Stomach (tissue), 9 donors: Measurements from ENCODE around the gene CAPN9. TPM values are rescaled to one million over a fixed set of nuclear protein-coding genes. Genes with fewer than 3 reads are reported as not detected.

ENCODE experiments used
- DNase-seq, 2 donors: peaks; one replicate each; pipeline versions ENCODE4 v3.0.0 to v3.0.0-alpha.2; 2013 to 2019
- H3K27ac ChIP-seq, 5 donors: fragments of 200-600 bp in 4 of 5; sonication (generic) in 4 of 5; one replicate each; pipeline ENCODE4 v1.5.1; 2013 to 2019; ENCODE audit warnings: mild to moderate bottlenecking in 1 of 5, moderate library complexity in 1 of 5
- H3K27me3 ChIP-seq, 3 donors: fragments of 200-600 bp; sonication (generic); one replicate each; pipeline ENCODE4 v1.5.1; 2017 to 2019; ENCODE audit warnings: mixed run types in 1 of 3
- H3K36me3 ChIP-seq, 4 donors: fragments of 200-600 bp; sonication (generic); 1 replicate in 3 of 4; 2 replicates in 1 of 4; pipeline ENCODE4 v1.5.1; 2016 to 2019
- H3K4me1 ChIP-seq, 4 donors: fragments of 200-600 bp; sonication (generic); one replicate each; pipeline ENCODE4 v1.5.1; 2016 to 2019
- H3K4me3 ChIP-seq, 4 donors: fragments of 200-600 bp; sonication (generic) in 3 of 4; one replicate each; pipeline ENCODE4 v1.5.1; 2016 to 2019; ENCODE audit warnings: mild to moderate bottlenecking in 1 of 4
- H3K9me3 ChIP-seq, 4 donors: fragments of 200-600 bp; sonication (generic); one replicate each; pipeline ENCODE4 v1.5.1; 2016 to 2019
- EP300 ChIP-seq: sonication (generic); formaldehyde crosslinking; IDR thresholded peaks from one replicate; pipeline ENCODE4 v1.6.1; 2017; ENCODE audit warnings: antibody characterized with exemption
- POLR2A ChIP-seq, 4 donors: fragments of 450-650 bp; IDR thresholded peaks; one replicate each; pipeline ENCODE4 v1.6.1; 2016; ENCODE audit warnings: antibody characterized with exemption in 4 of 4, control low read depth in 2 of 4, mild to moderate bottlenecking in 1 of 4, moderate library complexity in 1 of 4
- POLR2AphosphoS5 ChIP-seq, 3 donors: sonication (generic); formaldehyde crosslinking; IDR thresholded peaks; one replicate each; pipeline ENCODE4 v1.6.1; 2016; ENCODE audit warnings: antibody characterized with exemption in 3 of 3
- WGBS, 5 donors: extraction: QIAGEN DNeasy Blood & Tissue Kit in 3 of 5; methylation state at CpG; one replicate each; pipeline versions ENCODE4 v1.1.5 to v1.1.7; 2013 to 2018; 5-methylcytosine and 5-hydroxymethylcytosine counted together
- intact Hi-C: fragments of 100-400 bp; cut with DNase I; formaldehyde crosslinking; loops from one replicate; pipeline ENCODE4 v1.15.1; 2023; ENCODE audit warnings: low total_unique reads
- polyA plus RNA-seq, 3 donors: library from polyadenylated mRNA; stranded (reverse); fragments of 200-250 nt; gene quantifications; one replicate each; pipeline ENCODE4 v1.2.3, GENCODE V29; 2013
- total RNA-seq, 5 donors: library from RNA; depleted of rRNA; stranded (reverse); fragments of >200 nt; gene quantifications; one replicate each; pipeline versions ENCODE4 v1.1.0 to v1.2.3, GENCODE V29; 2014 to 2016
- TF ChIP-seq, protein P1 (sequence below), 7 experiments: fragments of 450-650 bp in 4 of 7; fragments of 200-600 bp in 3 of 7; sonication (generic) in 3 of 7; IDR thresholded peaks; one replicate each; pipeline ENCODE4 v1.5.1; 2016 to 2019; ENCODE audit warnings: antibody characterized with exemption in 7 of 7, control low read depth in 2 of 7, mild to moderate bottlenecking in 1 of 7
- donor health status: healthy with polysubstance abuse.
- donor health status: Bipolar disorder and iron deficiency.
- donor health status: healthy.

The CAPN9 gene
- total and polyA plus RNA-seq, 8 donors = 2.6 to 68.3 (median 46.7) TPM

DNA sequence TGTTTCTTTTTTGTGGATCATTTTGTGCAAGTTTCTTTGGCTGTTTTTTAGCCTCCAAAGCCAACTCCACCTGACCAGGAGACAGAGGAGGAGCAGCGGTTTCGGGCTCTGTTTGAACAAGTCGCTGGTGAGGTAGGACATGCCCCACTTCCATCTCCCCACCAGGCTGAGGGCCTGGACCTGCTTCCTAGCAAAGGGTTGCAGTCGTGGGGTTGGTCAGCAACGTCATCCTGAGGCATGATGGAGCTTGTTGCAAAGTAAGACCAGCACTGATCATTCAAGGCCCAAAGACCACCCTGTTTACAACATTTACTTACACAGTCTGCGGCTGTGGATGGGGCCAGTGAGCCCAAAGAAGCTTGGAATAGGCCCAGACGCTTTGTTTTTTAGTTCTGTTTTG is 40.3 kb downstream of the CAPN9 start:
- TF ChIP-seq, protein P1, sequence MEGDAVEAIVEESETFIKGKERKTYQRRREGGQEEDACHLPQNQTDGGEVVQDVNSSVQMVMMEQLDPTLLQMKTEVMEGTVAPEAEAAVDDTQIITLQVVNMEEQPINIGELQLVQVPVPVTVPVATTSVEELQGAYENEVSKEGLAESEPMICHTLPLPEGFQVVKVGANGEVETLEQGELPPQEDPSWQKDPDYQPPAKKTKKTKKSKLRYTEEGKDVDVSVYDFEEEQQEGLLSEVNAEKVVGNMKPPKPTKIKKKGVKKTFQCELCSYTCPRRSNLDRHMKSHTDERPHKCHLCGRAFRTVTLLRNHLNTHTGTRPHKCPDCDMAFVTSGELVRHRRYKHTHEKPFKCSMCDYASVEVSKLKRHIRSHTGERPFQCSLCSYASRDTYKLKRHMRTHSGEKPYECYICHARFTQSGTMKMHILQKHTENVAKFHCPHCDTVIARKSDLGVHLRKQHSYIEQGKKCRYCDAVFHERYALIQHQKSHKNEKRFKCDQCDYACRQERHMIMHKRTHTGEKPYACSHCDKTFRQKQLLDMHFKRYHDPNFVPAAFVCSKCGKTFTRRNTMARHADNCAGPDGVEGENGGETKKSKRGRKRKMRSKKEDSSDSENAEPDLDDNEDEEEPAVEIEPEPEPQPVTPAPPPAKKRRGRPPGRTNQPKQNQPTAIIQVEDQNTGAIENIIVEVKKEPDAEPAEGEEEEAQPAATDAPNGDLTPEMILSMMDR (IDR thresholded peaks at IDR 0.05) = no peak
- no peak for TF ChIP-seq POLR2A (IDR thresholded peaks at IDR 0.05)
- TF ChIP-seq POLR2AphosphoS5 (IDR thresholded peaks at IDR 0.05) = no peak
- no peak for TF ChIP-seq EP300
- peaks cover 0 to 40% (median 3%) of the 10 kb centered on the region in 4 donors for H3K36me3 ChIP-seq
- peaks cover 0 to 1% (median 0%) of the 10 kb centered on the region in 3 donors for H3K27me3 ChIP-seq
- H3K27ac ChIP-seq = no peak overlapping the region
- WGBS, 5 donors = 84 to 94% (median 91%) methylated on average over 7 of the region's 7 CpGs
- H3K9me3 ChIP-seq = no peaks in the 10 kb centered on the region
- intact Hi-C loops = no loop called here
- no peaks in the 10 kb centered on the region for H3K4me1 ChIP-seq
- H3K4me3 ChIP-seq = no peak overlapping the region
- DNase-seq = no peak

DNA sequence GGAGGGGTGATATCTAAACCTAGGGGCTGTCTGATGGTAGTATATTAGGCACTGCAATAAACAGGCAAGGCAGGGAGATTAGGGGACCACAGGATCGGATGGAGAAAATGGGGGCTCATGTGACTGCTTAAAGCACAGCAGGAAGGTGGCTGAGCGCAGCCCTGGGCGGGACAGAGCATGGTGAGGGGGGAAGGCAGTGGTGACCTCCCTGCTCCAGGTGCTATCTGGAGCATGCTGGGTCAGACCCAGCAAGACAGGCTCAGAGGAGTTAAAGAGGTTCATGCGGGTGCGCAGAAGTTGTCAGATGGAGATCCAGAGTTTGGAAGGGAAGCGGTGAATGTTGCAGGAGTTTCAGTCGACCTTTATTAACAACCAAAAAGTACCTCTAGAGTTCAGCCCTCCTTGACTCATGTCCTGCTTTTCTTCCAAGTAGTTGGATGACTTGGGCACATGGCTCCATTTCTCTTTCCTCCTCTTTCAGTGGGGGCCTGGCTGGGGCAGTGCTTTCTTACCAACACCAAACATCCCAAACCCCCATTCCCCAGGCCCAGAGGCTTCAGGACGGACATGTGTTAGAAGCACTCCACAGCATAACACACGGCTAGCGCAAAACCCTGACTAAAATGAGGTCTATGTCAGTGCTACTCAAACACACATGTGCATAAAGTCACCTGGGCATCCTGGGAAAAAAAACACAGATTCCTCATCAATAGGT is 41.5 kb downstream of the CAPN9 start:
- TF ChIP-seq POLR2AphosphoS5 (IDR thresholded peaks at IDR 0.05) (no peak), POLR2A (IDR thresholded peaks at IDR 0.05) (no peak)
- Histone ChIP-seq H3K9me3 (no peaks in the 10 kb centered on the region), H3K27me3 (peaks cover 0 to 3% (median 0%) of the 10 kb centered on the region in 3 donors), H3K36me3 (peaks cover 0 to 43% (median 3%) of the 10 kb centered on the region in 4 donors), H3K4me3 (no peak overlapping the region), H3K4me1 (no peaks in the 10 kb centered on the region), H3K27ac (no peak overlapping the region)
- no peak for DNase-seq
- WGBS, 5 donors = 90 to 96% (median 93%) methylated on average over 10 of the region's 10 CpGs
- intact Hi-C loops = no loop called here

DNA sequence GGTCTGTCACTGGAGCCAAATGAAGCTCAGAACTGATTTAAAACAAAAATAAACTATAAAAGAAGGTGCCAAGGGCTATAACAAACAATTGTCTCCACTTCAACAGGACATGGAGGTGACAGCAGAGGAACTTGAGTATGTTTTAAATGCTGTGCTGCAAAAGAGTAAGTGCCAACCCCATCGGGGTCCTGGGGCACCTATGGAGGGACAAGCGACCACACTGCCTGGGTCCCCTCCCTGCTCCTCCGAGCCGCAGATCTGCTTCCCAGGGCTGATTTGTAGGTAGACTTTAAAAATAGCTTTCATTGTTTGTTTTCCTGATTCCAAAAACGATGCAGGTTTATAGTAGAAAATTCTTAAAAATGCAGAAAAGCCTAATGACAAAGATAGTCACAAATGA is 42.8 kb downstream of the CAPN9 start:
- Histone ChIP-seq H3K9me3 (no peaks in the 10 kb centered on the region), H3K27ac (no peak overlapping the region), H3K36me3 (peaks cover 0 to 43% (median 3%) of the 10 kb centered on the region in 4 donors), H3K4me1 (no peaks in the 10 kb centered on the region), H3K27me3 (peaks cover 0 to 3% (median 0%) of the 10 kb centered on the region in 3 donors), H3K4me3 (no peak overlapping the region)
- no peak for TF ChIP-seq POLR2A (IDR thresholded peaks at IDR 0.05)
- TF ChIP-seq EP300 = no peak
- no peak for TF ChIP-seq POLR2AphosphoS5 (IDR thresholded peaks at IDR 0.05)
- TF ChIP-seq, protein P1 (IDR thresholded peaks at IDR 0.05) = no peak
- DNase-seq = no peak
- intact Hi-C loops = loop anchor here (10.0 kb wide), 1 partner anchor 125 kb away; no protein-coding TSS in a partner anchor
- WGBS, 5 donors = 67 to 82% (median 78%) methylated on average over 5 of the region's 5 CpGs

DNA sequence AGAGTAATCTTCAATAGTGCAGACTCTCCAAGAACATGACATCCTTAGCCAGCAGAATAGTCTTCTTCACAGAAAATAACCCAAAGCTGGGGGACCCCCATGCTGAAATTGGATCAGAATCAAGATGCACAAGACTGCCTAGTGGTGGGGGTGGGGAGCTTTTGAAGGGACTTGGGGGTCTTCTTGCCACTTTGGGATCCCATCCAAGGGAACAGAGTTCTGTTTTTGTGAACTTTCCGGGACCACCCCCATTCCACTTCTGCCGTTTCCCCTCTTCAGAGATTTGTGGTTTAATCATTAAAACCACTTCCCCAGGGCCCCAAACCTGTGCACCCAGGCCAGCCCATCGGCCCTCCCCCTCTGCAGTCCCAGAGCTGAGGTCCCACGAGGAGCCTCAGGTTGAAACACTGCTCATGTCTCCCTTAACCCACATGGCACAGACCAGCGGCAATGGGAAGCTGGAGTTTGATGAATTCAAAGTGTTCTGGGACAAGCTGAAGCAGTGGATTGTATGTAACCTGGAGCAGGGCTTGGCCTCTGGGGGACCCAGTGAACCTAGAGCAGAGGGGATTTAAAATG is 44.9 kb downstream of the CAPN9 start:
- no peak for DNase-seq
- Histone ChIP-seq H3K36me3 (peaks cover 0 to 32% (median 3%) of the 10 kb centered on the region in 4 donors), H3K27me3 (peaks cover 0 to 3% (median 0%) of the 10 kb centered on the region in 3 donors), H3K9me3 (no peaks in the 10 kb centered on the region), H3K4me1 (no peaks in the 10 kb centered on the region), H3K4me3 (no peak overlapping the region), H3K27ac (no peak overlapping the region)
- intact Hi-C loops = loop anchor here (10.0 kb wide), 1 partner anchor 123 kb away; no protein-coding TSS in a partner anchor
- 63 to 74% (median 67%) methylated on average over 5 of the region's 5 CpGs for WGBS, 5 donors
- no peak for TF ChIP-seq EP300
- TF ChIP-seq, protein P1 (IDR thresholded peaks at IDR 0.05) = no peak
- TF ChIP-seq POLR2AphosphoS5 (IDR thresholded peaks at IDR 0.05) = no peak
- no peak for TF ChIP-seq POLR2A (IDR thresholded peaks at IDR 0.05)
